Panc1 (cell line): ENCODE results near the gene KRT13. TPM values are rescaled to one million over a fixed set of nuclear protein-coding genes. Genes with fewer than 3 reads are reported as not detected.

Source experiments
- ATAC-seq: fragments of 200-7000 bp; cut with Tn5 transposase; 2 replicates; pipeline ENCODE4 v1.9.1; 2020; ENCODE audit warnings: mild to moderate bottlenecking, moderate library complexity
- BruUV-seq: library from RNA; stranded (reverse); fragments of 400-500 nt; replicated peaks from 2 replicates; lab custom pipeline; 2021; lab: Mats Ljungman, UMichigan
- CTCF ChIA-PET: fragments of 300-600 bp; sonication (Branson Sonifier 250); formaldehyde crosslinking; loops from one replicate; lab custom pipeline; 2022; ENCODE audit warnings: antibody characterized with exemption; lab: Charles Lee
- POLR2A ChIA-PET: fragments of 300-600 bp; sonication (Branson Sonifier 250); formaldehyde crosslinking; loops from one replicate; lab custom pipeline; 2022; ENCODE audit warnings: antibody characterized with exemption; lab: Charles Lee
- DNase-seq: peaks from one replicate; pipeline ENCODE4 v3.0.0-alpha.2; 2010; ENCODE audit warnings: low read depth, low spot score
- H3K27ac ChIP-seq: 2 replicates; pipeline ENCODE4 v1.5.1; 2011; ENCODE audit warnings: mild to moderate bottlenecking, low read length, inconsistent platforms
- H3K27me3 ChIP-seq: fragments of 200-500 bp; sonication (Bioruptor generic); 2 replicates; pipeline ENCODE4 v1.6.0; 2014; ENCODE audit warnings: low read length, inconsistent platforms; ENCODE audit not compliant: control insufficient read depth, insufficient read depth
- H3K36me3 ChIP-seq: fragments of 200-500 bp; sonication (Bioruptor generic); 2 replicates; pipeline ENCODE4 v1.5.1; 2014; ENCODE audit warnings: inconsistent platforms, mild to moderate bottlenecking, low read length, moderate library complexity; ENCODE audit not compliant: control insufficient read depth, insufficient read depth
- H3K4me1 ChIP-seq: 2 replicates; pipeline ENCODE4 v1.5.1; 2011; ENCODE audit warnings: inconsistent platforms, mild to moderate bottlenecking, low read length, moderate library complexity; ENCODE audit not compliant: control insufficient read depth, insufficient read depth
- H3K4me3 ChIP-seq, 2 experiments: 2 replicates each; pipeline ENCODE4 v1.5.1; 2011 to 2012; ENCODE audit warnings: low read depth in 2 of 2, low read length in 2 of 2, mild to moderate bottlenecking in 2 of 2, inconsistent platforms in 1 of 2, moderate library complexity in 1 of 2
- H3K9me3 ChIP-seq: fragments of 200-500 bp; sonication (Bioruptor generic); 2 replicates; pipeline ENCODE4 v1.5.1; 2014; ENCODE audit warnings: low read depth, mild to moderate bottlenecking, inconsistent platforms, low read length, moderate library complexity; ENCODE audit not compliant: control insufficient read depth, insufficient read depth
- CTCF ChIP-seq: fragments of 450-650 bp; IDR thresholded peaks from 2 replicates; pipeline ENCODE4 v1.5.1; 2017; ENCODE audit warnings: mild to moderate bottlenecking
- POLR2AphosphoS5 ChIP-seq: IDR thresholded peaks from 2 replicates; pipeline ENCODE4 v1.6.1; 2012; ENCODE audit warnings: mild to moderate bottlenecking, low read depth, low read length, moderate library complexity
- SIN3A ChIP-seq: IDR thresholded peaks from 2 replicates; pipeline ENCODE4 v1.6.1; 2012; ENCODE audit warnings: low read depth, mild to moderate bottlenecking, low read length, moderate library complexity, borderline replicate concordance; ENCODE audit not compliant: insufficient read depth
- TCF7L2 ChIP-seq: IDR thresholded peaks from 2 replicates; pipeline ENCODE4 v1.6.1; 2011; ENCODE audit warnings: mild to moderate bottlenecking, low read depth, low read length, inconsistent platforms
- in situ Hi-C: cut with HindIII; loops from 2 replicates; pipeline ENCODE4 v1.10.0; 2016; ENCODE audit warnings: low sequenced_read_pairs, low pct_unique_long_range_greater_than_20kb
- intact Hi-C: fragments of 100-400 bp; cut with micrococcal nuclease; formaldehyde crosslinking; loops from one replicate; pipeline ENCODE4 v1.10.0; 2022; ENCODE audit not compliant: unreplicated experiment
- total RNA-seq: library from RNA; stranded (reverse); gene quantifications from one replicate; pipeline ENCODE4 v1.2.1, GENCODE V29; 2021; ENCODE audit not compliant: unreplicated experiment
- TF ChIP-seq, protein P1 (sequence below), 2 experiments: IDR thresholded peaks; 2 replicates each; pipeline ENCODE4 v1.6.1; 2011 to 2012; ENCODE audit warnings: low read depth in 2 of 2, control low read depth in 1 of 2, low read length in 1 of 2, mild to moderate bottlenecking in 1 of 2, moderate library complexity in 1 of 2; ENCODE audit not compliant: insufficient read depth in 1 of 2

The KRT13 gene
- total RNA-seq, 1 experiment from 2014 or later: 0.36 TPM

GRCh38 chr17:41480136-41480535 lies 25.3 kb downstream of the KRT13 start:
- Histone ChIP-seq H3K4me3 (no peak overlapping the region), H3K27me3 (no peaks in the 10 kb centered on the region), H3K9me3 (no peaks in the 10 kb centered on the region), H3K36me3 (no peaks in the 10 kb centered on the region), H3K4me1 (peaks cover 13% of the 10 kb centered on the region; the same call in 1 of the 2 replicates), H3K27ac (no peak overlapping the region)
- DNase-seq (no peak), ATAC-seq (no peak)
- intact Hi-C loops: loop anchor here (5.0 kb wide), 1 partner anchor 378 kb away; the partner anchor contains the start of gene KRTAP4-16
- in situ Hi-C loops: no loop called here
- ChIA-PET CTCF (interaction anchor here (0.5 kb wide), 1 partner anchor 150 kb away, joined by 3 read pairs; no protein-coding TSS in a partner anchor), POLR2A (no interaction called here)
- no TSS peak for BruUV-seq
- TF ChIP-seq SIN3A (no peak), CTCF (no peak)
- TF ChIP-seq, protein P1, sequence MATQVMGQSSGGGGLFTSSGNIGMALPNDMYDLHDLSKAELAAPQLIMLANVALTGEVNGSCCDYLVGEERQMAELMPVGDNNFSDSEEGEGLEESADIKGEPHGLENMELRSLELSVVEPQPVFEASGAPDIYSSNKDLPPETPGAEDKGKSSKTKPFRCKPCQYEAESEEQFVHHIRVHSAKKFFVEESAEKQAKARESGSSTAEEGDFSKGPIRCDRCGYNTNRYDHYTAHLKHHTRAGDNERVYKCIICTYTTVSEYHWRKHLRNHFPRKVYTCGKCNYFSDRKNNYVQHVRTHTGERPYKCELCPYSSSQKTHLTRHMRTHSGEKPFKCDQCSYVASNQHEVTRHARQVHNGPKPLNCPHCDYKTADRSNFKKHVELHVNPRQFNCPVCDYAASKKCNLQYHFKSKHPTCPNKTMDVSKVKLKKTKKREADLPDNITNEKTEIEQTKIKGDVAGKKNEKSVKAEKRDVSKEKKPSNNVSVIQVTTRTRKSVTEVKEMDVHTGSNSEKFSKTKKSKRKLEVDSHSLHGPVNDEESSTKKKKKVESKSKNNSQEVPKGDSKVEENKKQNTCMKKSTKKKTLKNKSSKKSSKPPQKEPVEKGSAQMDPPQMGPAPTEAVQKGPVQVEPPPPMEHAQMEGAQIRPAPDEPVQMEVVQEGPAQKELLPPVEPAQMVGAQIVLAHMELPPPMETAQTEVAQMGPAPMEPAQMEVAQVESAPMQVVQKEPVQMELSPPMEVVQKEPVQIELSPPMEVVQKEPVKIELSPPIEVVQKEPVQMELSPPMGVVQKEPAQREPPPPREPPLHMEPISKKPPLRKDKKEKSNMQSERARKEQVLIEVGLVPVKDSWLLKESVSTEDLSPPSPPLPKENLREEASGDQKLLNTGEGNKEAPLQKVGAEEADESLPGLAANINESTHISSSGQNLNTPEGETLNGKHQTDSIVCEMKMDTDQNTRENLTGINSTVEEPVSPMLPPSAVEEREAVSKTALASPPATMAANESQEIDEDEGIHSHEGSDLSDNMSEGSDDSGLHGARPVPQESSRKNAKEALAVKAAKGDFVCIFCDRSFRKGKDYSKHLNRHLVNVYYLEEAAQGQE (IDR thresholded peaks at IDR 0.05; ENCODE audit: insufficient read depth in 1 of 2, low read depth in 2 of 2, low read length in 1 of 2): no peak

GRCh38 chr17:41478237-41478636 lies 27.2 kb downstream of the KRT13 start:
- ChIA-PET CTCF (no interaction called here), POLR2A (interaction anchor here (0.5 kb wide), 1 partner anchor 600 kb away, joined by 3 read pairs; no protein-coding TSS in a partner anchor)
- Histone ChIP-seq H3K27me3 (no peaks in the 10 kb centered on the region), H3K9me3 (no peaks in the 10 kb centered on the region), H3K4me1 (0 out of 2 replicates have a peak, but pooled peaks cover 2% of the 10 kb centered on the region), H3K4me3 (no peak overlapping the region), H3K27ac (peak overlapping the region; percentile 39), H3K36me3 (no peaks in the 10 kb centered on the region)
- no TSS peak for BruUV-seq
- DNase-seq: no peak
- TF ChIP-seq SIN3A (no peak), POLR2AphosphoS5 (no peak), CTCF (no peak), TCF7L2 (no peak)
- TF ChIP-seq, protein P1 (IDR thresholded peaks at IDR 0.05; ENCODE audit: insufficient read depth in 1 of 2, low read depth in 2 of 2, low read length in 1 of 2): no peak
- peak; percentile 38; the same call in 1 of the 2 replicates for ATAC-seq
- intact Hi-C loops: no loop called here
- in situ Hi-C loops: no loop called here
